HS-27A (cell line): ENCODE data around the gene IL17C.

Experiments used
- DNase-seq: peaks from one replicate; pipeline ENCODE4 v3.0.0-alpha.2; 2012; ENCODE audit warnings: low read depth, missing footprints

IL17C gene

DNA sequence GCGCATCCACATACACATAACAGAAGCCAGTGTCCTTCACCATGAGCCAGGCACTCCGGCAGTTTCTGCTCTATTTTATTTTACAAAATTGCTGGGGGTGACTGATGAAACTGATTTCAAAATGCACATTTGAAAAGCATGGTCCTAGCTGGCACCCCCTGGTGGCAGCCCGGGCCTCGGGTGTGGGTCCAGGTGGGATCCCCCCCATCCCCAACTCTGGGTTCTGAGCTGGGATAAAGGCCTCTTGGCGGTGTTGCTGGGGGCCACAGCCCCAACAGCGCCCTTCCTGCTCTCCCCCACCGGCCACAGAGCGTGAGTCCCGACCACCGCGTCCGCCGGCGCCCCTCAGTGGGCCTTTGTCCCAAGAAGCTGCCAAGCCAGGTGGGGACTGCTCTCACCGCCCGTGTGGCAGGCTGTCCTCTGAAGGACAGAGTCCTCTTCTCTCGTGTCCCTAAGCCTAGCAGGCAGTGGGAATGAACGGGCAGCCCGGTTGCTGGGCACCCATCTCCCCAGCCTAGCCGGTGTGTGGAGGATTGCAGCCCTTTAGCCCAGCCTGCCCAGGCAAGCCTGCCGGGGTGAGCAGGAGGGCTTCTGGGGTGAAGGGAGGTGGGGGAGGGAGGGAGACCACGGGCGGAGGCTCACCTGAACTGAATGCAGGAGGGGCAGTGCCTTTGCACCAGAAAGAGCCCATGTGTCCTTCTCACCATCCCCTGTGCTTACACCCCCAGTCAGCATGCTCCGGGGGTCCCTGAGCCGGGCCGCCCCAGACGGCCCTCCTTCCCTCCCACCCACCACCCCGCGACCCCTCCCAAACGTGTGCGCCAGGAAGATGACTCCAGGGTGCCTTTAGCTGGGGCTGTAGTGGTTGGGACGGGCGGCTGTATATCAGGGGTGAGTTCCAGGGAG lies 47.0 kb downstream of the IL17C start:
- DNase-seq: no peak

GRCh38 chr16:88686062-88686438 lies 47.7 kb downstream of the IL17C start:
- DNase-seq: no peak

DNA sequence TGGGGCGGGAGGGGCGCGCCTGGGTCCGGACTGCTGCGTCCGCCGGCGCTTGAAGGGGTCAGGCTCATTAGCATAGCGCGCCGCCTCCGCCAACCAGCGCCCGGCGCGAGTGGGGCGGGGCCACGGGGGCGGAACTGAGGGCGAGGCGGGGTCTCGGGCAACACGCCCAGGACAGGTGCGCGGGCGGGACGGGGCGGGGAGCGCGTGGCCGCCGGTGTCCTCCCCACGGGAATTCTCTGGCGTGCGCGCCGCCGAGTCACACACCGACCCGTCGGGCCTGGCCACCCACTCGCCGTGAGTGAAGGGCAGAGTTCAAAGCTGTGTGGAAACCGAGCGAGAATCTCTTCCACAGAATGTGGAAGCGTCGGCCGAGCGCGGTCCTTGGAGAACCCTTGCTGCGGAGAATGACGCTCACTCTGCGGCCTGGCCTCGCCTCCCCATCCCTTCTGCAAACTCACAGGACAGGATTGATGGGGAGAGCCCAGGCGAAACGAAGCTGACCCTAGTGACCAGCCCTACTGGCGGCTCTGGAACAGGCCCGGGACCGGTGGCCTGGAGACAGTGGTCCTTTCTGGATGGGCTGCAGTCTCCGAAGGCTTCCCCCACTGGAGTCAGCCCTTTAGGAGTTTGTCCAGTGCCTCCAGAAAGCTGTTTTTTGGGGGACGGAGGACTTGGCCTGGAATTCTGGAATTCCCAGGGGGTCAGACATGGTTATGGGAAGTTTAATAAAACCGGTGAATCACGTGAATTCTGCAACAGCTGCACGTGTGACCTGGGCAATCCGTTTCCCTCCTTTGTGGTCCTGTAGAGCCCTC lies 48.3 kb downstream of the IL17C start, which contains the start of gene SNAI3:
Gene SNAI3, minus strand, starts transcription at position 69 of the 815 bp plus-strand sequence. CDS start 101 bp downstream, outside the sequence.
- DNase-seq: no peak

- no peak for DNase-seq
Observed at GRCh38 chr16:88687254-88687576, 48.8 kb downstream of the IL17C start.

GRCh38 chr16:88687676-88688012 lies 49.3 kb downstream of the IL17C start:
- no peak for DNase-seq

GRCh38 chr16:88688013-88688778 lies 49.8 kb downstream of the IL17C start:
- DNase-seq: no peak
